Duodenal mucosa (tissue), 2 donors: ENCODE results near the gene RANBP3.

Experiments
- H3K27ac ChIP-seq: one replicate; pipeline ENCODE4 v1.7.0; 2013; ENCODE audit warnings: low read depth, low read length
- H3K27me3 ChIP-seq, 2 donors: one replicate each; pipeline ENCODE4 v1.7.0; 2013; ENCODE audit warnings: low read length in 2 of 2, control low read depth in 1 of 2; ENCODE audit not compliant: insufficient read depth in 2 of 2, control insufficient read depth in 1 of 2
- H3K36me3 ChIP-seq, 2 donors: one replicate each; pipeline ENCODE4 v1.7.0; 2013; ENCODE audit warnings: low read length in 2 of 2, control low read depth in 1 of 2; ENCODE audit not compliant: insufficient read depth in 2 of 2, control insufficient read depth in 1 of 2
- H3K4me1 ChIP-seq, 2 donors: one replicate each; pipeline ENCODE4 v1.7.0; 2013; ENCODE audit warnings: low read length in 2 of 2, control low read depth in 1 of 2; ENCODE audit not compliant: insufficient read depth in 2 of 2, control insufficient read depth in 1 of 2
- H3K4me3 ChIP-seq, 2 donors: one replicate each; pipeline ENCODE4 v1.7.0; 2013; ENCODE audit warnings: low read length in 2 of 2, low read depth in 1 of 2
- H3K9ac ChIP-seq, 2 donors: one replicate each; pipeline ENCODE4 v1.7.0; 2013; ENCODE audit warnings: low read length in 2 of 2, low read depth in 1 of 2
- H3K9me3 ChIP-seq, 2 donors: one replicate each; pipeline ENCODE4 v1.7.0; 2013; ENCODE audit warnings: low read length in 2 of 2, control low read depth in 1 of 2; ENCODE audit not compliant: control insufficient read depth in 1 of 2

RANBP3 gene

DNA sequence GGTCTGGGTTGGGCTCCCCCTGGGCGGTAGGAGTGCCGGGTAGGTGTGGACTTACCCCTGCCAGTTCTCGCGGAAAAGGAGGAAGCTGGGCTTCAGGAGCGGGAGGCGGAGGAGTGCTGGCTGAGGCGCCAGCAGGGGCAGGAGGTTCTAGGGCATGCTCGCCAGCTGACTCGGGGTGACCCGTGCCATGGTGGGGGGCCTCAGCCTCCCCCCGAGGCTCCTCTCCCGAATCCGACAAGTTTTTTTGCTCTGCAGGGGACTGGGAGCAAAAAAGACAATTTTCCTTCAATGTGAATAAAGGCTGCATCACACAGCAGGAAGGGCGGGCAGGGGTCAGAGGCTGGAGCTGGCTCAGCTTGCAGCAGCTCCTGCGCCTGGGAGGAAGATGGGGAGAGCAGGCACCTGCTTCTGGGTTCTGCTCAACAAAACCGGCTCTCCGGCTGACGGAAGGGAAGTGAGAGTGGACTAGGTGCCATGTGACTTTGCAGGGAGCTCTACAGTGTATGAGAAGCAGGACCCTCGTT, 26.5 kb downstream of the RANBP3 start:
- no peaks in the 10 kb centered on the region for H3K27me3 ChIP-seq
- H3K9ac ChIP-seq = no peak overlapping the region
- no peak overlapping the region for H3K27ac ChIP-seq
- peaks cover 4 to 18% of the 10 kb centered on the region in 2 donors for H3K36me3 ChIP-seq
- peaks cover 67 to 69% of the 10 kb centered on the region in 2 donors for H3K4me1 ChIP-seq
- no peak overlapping the region for H3K4me3 ChIP-seq
- no peaks in the 10 kb centered on the region for H3K9me3 ChIP-seq

DNA sequence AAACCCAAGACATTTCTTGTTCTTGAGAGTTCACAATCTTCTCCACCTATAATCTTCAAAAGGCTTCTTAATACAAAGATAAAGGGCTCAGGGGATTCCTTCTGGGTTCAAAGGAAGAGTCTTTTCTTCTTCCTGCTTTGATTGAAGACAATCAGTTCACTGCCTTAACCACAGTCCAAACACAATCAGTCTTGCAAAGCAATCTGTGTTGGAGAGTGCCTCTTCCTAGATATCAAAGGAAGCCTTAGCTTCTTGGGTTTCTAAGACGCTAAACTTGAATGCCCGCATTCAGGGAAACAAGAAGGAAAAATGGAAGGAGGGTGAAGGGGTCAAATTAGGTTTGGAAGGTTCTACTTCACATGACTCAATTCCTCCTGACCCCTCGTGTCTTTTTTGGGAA, 27.2 kb downstream of the RANBP3 start:
- H3K27ac ChIP-seq = no peak overlapping the region
- no peaks in the 10 kb centered on the region for H3K9me3 ChIP-seq
- no peak overlapping the region for H3K4me3 ChIP-seq
- peaks cover 4 to 19% of the 10 kb centered on the region in 2 donors for H3K36me3 ChIP-seq
- H3K9ac ChIP-seq = no peak overlapping the region
- H3K27me3 ChIP-seq = no peaks in the 10 kb centered on the region
- H3K4me1 ChIP-seq = peaks cover 67 to 70% of the 10 kb centered on the region in 2 donors

DNA sequence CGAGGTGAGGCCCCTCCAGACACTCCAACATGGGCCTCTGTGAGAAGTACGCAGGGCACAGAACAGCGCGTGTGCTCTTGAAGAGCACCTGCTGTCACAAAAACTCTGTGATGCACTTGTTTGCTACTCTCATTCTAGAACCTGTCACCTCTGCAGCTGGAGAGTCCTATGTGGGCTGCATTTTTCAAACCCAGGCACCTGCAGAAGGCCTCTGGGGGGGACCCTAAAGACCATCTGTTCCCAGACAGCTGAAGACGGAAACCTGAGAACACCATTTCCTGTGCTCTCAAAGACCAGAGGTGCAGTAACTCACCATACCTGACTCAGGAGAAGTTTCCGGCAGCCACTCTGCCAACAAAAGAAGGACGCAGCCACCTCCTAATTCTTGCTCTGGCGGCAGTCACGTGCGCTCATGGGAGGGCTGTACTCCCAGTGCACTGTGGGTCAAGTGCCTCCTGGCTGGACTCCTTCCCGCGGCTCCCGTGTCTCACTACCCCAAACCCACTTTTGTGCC, 28.1 kb downstream of the RANBP3 start:
- H3K4me1 ChIP-seq = peaks cover 63 to 66% of the 10 kb centered on the region in 2 donors
- no peak overlapping the region for H3K9ac ChIP-seq

DNA sequence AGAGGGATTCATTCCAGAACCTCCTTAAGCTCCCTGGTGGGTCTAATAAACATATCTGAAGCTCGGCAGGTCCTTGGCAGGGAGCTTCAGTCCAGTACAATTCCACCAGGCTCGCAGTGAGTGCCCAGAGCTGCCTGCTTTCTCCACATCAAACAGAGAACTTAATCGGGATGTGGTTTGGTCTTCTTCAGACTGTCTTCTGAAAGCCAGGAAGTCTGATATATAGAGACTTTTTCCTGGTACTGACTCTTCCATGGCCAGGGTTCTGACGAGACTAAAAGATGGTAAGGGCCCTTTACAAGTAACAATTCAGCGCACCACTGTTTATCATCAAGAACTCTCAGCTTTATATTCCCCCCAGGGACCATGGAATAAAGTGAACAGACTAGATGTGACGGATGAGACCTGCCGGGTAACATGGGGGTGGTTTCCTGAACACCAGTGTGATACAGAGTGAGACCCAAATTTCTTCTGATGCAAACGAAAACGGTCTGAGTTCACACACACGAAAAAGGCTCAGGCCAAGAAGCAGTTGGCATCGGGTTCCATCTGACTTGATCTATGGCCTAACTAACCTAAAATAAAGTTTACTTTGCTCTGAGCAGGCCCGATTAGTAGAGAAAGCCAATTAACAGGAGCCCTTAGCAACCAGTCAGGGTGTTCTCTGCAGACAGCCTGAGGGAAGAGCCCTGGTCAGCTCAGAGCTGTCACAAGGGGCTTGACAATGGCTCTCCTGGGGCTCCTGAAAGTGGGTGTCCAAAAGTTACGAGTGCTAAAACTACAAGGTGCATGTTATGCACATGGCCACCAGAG, 29.0 kb downstream of the RANBP3 start:
- Histone ChIP-seq H3K4me3 (no peak overlapping the region), H3K36me3 (peaks cover 4 to 26% of the 10 kb centered on the region in 2 donors), H3K9me3 (no peaks in the 10 kb centered on the region), H3K27ac (no peak overlapping the region), H3K4me1 (peaks cover 54 to 57% of the 10 kb centered on the region in 2 donors), H3K9ac (no peak overlapping the region), H3K27me3 (no peaks in the 10 kb centered on the region)

More for the DNA sequence above, 28.1 kb downstream of the RANBP3 start:
- Histone ChIP-seq H3K27me3 (no peaks in the 10 kb centered on the region), H3K9me3 (no peaks in the 10 kb centered on the region), H3K27ac (no peak overlapping the region), H3K36me3 (peaks cover 4 to 26% of the 10 kb centered on the region in 2 donors), H3K4me3 (no peak overlapping the region)

DNA sequence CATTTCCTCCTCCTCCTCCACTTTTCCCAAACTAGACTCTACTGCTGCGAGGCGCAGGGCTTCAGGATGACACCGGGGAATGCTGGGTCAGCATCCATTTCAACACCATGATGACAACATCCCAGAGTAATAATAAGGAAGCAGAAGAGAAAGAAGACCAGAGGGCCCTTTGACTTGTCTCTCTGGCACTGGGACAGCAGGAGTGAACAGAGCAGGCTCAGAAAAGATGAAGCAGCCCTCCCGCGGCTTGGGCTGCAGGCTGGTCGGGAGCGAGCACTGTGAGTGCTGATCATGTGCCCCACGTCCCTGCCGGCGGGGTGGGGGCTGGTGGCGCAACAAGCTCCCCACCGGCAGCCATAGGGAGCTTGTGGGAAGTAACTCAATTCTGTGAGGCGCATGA, 30.5 kb downstream of the RANBP3 start:
- Histone ChIP-seq H3K9me3 (no peaks in the 10 kb centered on the region), H3K27me3 (no peaks in the 10 kb centered on the region), H3K4me3 (no peak overlapping the region), H3K4me1 (peaks cover 43 to 46% of the 10 kb centered on the region in 2 donors), H3K36me3 (peaks cover 8 to 26% of the 10 kb centered on the region in 2 donors), H3K9ac (no peak overlapping the region), H3K27ac (no peak overlapping the region)

DNA sequence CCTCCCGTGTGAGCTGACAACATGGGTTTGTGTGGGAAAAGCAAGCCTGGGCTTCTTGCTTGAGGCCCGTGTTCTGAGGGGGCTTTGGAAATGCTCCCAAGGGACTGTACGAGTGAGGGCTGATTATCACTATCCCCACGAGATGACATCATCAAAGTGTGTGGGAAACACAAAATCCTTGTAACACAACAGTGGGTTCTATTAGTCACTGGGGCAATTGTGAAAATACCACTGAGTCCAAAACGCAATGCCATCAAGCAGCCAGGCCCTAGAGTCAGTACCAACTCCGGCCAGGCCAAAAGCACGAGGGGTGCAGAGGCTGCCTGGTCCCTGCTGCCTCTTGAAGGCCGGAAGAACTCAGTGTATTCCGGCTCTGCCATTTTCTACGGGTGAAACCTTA, 34.3 kb downstream of the RANBP3 start:
- Histone ChIP-seq H3K27me3 (no peaks in the 10 kb centered on the region), H3K9ac (no peak overlapping the region), H3K27ac (peak overlapping the region; percentile 30), H3K4me3 (no peak overlapping the region), H3K9me3 (no peaks in the 10 kb centered on the region), H3K4me1 (peaks cover 10 to 14% of the 10 kb centered on the region in 2 donors), H3K36me3 (peaks cover 28 to 36% of the 10 kb centered on the region in 2 donors)

DNA sequence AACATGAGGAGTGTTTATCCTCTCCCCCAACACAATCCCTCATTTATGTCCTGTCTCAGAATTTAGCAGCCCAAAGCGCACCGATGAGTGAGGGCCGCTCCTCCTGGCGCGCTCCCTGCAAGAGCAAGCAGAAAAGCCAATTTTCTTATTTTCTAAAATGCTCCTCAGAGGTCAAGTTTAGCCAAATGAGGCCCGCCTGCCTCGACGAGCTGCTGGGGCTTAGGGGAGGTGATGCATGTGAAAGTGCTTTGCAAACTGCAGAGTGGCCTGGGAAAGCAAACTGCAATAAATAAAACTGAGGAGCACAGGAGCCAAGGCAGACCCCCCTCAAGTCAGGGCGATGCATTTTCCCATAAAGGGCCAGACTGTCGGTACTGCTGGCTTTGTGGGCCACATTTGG, 34.9 kb downstream of the RANBP3 start:
- Histone ChIP-seq H3K9ac (no peak overlapping the region), H3K27me3 (no peaks in the 10 kb centered on the region), H3K4me3 (no peak overlapping the region), H3K4me1 (peaks cover 9 to 11% of the 10 kb centered on the region in 2 donors), H3K9me3 (no peaks in the 10 kb centered on the region), H3K36me3 (peaks cover 28 to 39% of the 10 kb centered on the region in 2 donors), H3K27ac (no peak overlapping the region)

DNA sequence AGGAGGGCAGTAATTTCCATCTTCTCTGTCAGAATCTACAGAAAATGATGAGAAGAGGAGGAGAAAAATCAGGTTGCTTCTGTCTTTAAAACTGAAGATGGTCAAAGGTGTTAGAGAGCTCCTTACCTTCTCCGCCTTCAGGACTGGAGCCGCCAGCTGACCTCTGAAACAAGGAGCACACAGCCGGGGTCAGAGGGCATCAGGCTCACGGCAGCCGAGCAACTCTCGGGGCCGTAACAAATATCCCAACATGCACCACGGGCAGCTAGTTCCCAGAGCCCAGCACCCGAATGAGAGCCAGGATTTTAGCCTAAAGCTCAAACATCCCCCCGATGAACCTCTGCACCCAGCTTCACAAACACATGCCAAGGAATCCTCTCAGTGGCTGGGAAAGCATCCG, 36.3 kb downstream of the RANBP3 start:
- Histone ChIP-seq H3K27me3 (no peaks in the 10 kb centered on the region), H3K4me1 (peaks cover 4 to 10% of the 10 kb centered on the region in 2 donors), H3K27ac (no peak overlapping the region), H3K36me3 (peaks cover 34 to 48% of the 10 kb centered on the region in 2 donors), H3K4me3 (no peak overlapping the region), H3K9me3 (no peaks in the 10 kb centered on the region), H3K9ac (no peak overlapping the region)

DNA sequence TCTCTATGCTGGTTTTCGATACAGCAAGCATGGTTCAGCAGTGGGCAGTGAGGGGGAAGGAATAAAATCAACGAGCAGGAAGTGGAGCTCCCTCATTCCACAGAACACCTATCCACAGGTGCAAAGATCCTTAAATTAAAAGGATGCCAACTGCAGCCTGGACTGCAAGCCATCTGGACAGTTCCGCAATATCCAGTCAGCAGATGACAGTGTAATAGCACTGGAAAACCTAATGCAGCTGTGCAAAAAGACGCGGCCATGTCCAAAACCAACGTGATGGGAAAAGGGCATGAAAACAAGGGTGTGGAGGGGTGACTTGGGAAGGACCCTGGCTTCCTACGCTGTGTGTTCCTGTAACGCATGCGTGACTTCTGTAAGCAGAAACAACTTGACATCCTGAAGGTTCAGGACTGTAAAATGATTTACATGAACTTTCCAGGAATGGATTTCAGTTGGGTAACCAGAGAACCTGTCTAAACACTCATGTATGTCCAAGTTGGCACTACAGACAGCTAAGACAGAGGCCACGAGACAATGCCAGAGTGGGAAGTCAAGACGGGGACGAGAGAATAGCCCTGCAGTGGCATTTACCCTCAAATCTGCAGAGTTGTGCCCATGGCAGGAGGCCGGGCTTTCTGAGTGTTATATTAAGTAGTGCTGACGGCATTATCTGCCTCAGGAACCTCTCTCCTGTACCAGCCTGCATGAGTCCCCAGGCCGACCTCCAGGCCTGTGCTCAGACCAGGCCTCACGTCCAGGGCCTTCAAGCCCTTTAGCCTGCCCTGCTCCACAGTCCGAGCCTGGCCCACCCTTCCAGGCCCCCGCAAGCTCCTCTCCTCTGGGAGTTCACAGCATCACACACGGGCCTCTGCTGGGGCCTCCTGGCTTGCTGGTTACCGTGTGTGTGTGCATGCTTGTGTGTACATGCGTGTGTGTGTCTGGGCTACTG, 37.4 kb downstream of the RANBP3 start:
- no peaks in the 10 kb centered on the region for H3K9me3 ChIP-seq
- H3K4me1 ChIP-seq = peaks cover 6 to 7% of the 10 kb centered on the region in 2 donors
- H3K4me3 ChIP-seq = no peak overlapping the region
- H3K9ac ChIP-seq = no peak overlapping the region
- H3K36me3 ChIP-seq = peaks cover 34 to 52% of the 10 kb centered on the region in 2 donors
- H3K27ac ChIP-seq = no peak overlapping the region
- no peaks in the 10 kb centered on the region for H3K27me3 ChIP-seq
